ENCODE data around the gene YES1. TPM values are rescaled to one million over a fixed set of nuclear protein-coding genes. Genes with fewer than 3 reads are reported as not detected.

The YES1 gene
- total RNA-seq: 100 to 1,000 TPM in 2 of 6 donors, 10 to 100 TPM in 4; 24.1 to 118 (median 55.0) TPM

DNA sequence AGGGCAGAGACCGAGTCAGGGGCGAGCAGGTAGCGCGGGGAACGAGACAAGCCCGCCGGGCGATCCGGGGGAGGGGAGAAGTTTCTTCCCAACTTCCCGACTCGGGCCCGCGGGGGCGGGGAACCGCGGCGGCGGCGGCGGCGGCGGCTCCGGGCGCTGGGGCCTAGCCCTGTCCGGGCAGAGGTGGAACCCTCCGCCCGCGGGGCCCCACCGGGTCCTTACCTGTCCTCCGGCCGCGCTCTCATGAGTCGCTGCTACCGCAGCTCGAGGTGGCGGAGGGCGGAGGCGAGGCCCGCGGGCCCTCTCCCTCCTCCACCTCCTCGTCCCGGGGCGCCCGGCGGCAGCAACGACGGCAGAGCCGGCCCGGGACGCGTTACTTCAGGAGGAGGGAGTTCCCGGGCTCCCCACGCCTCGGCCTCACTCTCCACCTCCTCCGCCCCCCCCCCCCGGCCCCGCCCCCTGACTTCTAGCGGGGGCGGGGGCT is at the start of gene YES1:
TSS of gene YES1 (minus strand) at position 351 of the 484 bp plus-strand sequence. CDS start 55,415 bp downstream, outside the sequence.
- ATAC-seq (ENCODE audit: low FRiP score in 2 of 2) (peak; percentile 88 to 94), DNase-seq (peak; percentile 27 to 93)
- Histone ChIP-seq H3K9me3 (no peaks in the 10 kb centered on the region), H3K27me3 (no peaks in the 10 kb centered on the region), H3K27ac (peak within 1 kb of the TSS; percentile 93 to 96 (median 96)), H3K4me1 (peaks cover 8 to 44% (median 12%) of the 10 kb centered on the region in 4 donors), H3K4me3 (peak within 1 kb of the TSS; percentile 36 to 88 (median 78)), H3K36me3 (no peaks in the 10 kb centered on the region)
- WGBS, 2 donors: 0 to 2% methylated on average over 5 to 20 of the region's 59 CpGs
- TF ChIP-seq POLR2AphosphoS5 (IDR thresholded peaks at IDR 0.05): peak in 1 of 2 donors; percentile 79
- TF ChIP-seq EP300 (IDR thresholded peaks at IDR 0.05): no peak
- TF ChIP-seq POLR2A (IDR thresholded peaks at IDR 0.05): peak in 3 of 4 donors; percentile 65 to 74 (median 68)
- no peak for TF ChIP-seq CTCF (IDR thresholded peaks at IDR 0.05)

- Histone ChIP-seq H3K9me3 (no peaks in the 10 kb centered on the region), H3K27ac (no peak overlapping the region), H3K4me1 (no peaks in the 10 kb centered on the region), H3K27me3 (no peaks in the 10 kb centered on the region), H3K36me3 (no peaks in the 10 kb centered on the region), H3K4me3 (no peak overlapping the region)
- no peak for DNase-seq
- no peak for TF ChIP-seq POLR2AphosphoS5 (IDR thresholded peaks at IDR 0.05)
- TF ChIP-seq POLR2A (IDR thresholded peaks at IDR 0.05): no peak
- TF ChIP-seq CTCF (IDR thresholded peaks at IDR 0.05): no peak
- no peak for TF ChIP-seq EP300 (IDR thresholded peaks at IDR 0.05)
- 53 to 77% methylated on average over 2 of the region's 2 CpGs for WGBS, 2 donors
- peak in 1 of 2 donors; percentile 32 for ATAC-seq (ENCODE audit: low FRiP score in 2 of 2)
These were observed 45.9 kb upstream of the YES1 start for GRCh38 chr18:857986-858385.

DNA sequence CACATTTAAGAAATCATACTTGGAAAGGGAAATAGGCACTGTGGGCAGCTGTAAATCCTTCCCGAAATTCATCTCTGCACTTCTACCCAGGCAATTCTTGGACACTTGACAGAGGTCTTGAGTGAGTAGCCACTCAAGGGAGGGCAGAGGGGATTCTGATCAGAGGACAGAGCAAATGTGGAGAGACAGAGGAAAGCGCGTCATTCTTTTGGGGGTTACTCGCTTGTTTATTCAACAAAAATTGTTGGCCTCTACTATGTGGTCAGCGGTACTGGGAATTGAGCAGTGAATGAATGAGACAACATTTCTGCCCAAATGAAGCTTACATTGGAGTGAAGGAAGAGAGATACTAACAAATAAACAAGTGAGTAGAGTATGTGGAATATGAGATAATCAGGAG is 41.4 kb upstream of the YES1 start:
- ATAC-seq (ENCODE audit: low FRiP score in 2 of 2): no peak
- H3K27me3 ChIP-seq: no peaks in the 10 kb centered on the region
- DNase-seq: no peak
- TF ChIP-seq EP300 (IDR thresholded peaks at IDR 0.05): no peak
- TF ChIP-seq POLR2A (IDR thresholded peaks at IDR 0.05): no peak
- no peak for TF ChIP-seq POLR2AphosphoS5 (IDR thresholded peaks at IDR 0.05)
- no peak for TF ChIP-seq CTCF (IDR thresholded peaks at IDR 0.05)
- H3K36me3 ChIP-seq: no peaks in the 10 kb centered on the region
- no peaks in the 10 kb centered on the region for H3K9me3 ChIP-seq
- 92 to 94% methylated on average over 5 of the region's 5 CpGs for WGBS, 2 donors
- H3K4me3 ChIP-seq: no peak overlapping the region
- no peaks in the 10 kb centered on the region for H3K4me1 ChIP-seq
- no peak overlapping the region for H3K27ac ChIP-seq

GRCh38 chr18:850960-851359 is 38.9 kb upstream of the YES1 start:
- Histone ChIP-seq H3K27me3 (no peaks in the 10 kb centered on the region), H3K36me3 (no peaks in the 10 kb centered on the region), H3K4me3 (no peak overlapping the region), H3K9me3 (no peaks in the 10 kb centered on the region), H3K4me1 (no peaks in the 10 kb centered on the region), H3K27ac (no peak overlapping the region)
- ATAC-seq (ENCODE audit: low FRiP score in 2 of 2): no peak
- no peak for TF ChIP-seq POLR2AphosphoS5 (IDR thresholded peaks at IDR 0.05)
- TF ChIP-seq CTCF (IDR thresholded peaks at IDR 0.05): no peak
- TF ChIP-seq POLR2A (IDR thresholded peaks at IDR 0.05): no peak
- TF ChIP-seq EP300 (IDR thresholded peaks at IDR 0.05): no peak
- no peak for DNase-seq
- WGBS, 2 donors: 83 to 85% methylated on average over 4 of the region's 4 CpGs

DNA sequence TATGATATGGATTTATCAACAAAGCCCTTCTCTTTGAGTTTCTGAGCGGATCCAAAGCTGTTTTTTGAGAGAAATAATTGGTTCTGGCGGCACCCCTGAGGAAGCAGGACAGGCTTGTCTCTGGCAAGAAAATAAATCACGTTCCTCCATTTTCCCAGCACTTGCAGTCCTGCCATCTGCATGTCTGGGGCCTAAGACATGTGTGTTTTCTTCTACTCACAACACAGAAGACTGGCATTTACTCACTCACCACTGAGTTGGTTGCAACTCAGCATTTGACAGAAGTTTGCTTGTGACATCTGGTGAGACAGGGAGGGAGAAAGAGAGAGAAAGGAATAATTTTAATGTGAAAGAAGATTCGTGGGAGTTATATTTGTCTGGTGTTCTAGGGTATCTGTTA is 37.0 kb upstream of the YES1 start:
- WGBS, 2 donors: 83 to 84% methylated on average over 4 of the region's 4 CpGs
- no peak for ATAC-seq (ENCODE audit: low FRiP score in 2 of 2)
- DNase-seq: no peak
- H3K27me3 ChIP-seq: no peaks in the 10 kb centered on the region
- H3K9me3 ChIP-seq: no peaks in the 10 kb centered on the region
- H3K4me1 ChIP-seq: peaks cover 0 to 7% (median 0%) of the 10 kb centered on the region in 4 donors
- H3K36me3 ChIP-seq: no peaks in the 10 kb centered on the region
- no peak for TF ChIP-seq POLR2AphosphoS5 (IDR thresholded peaks at IDR 0.05)
- TF ChIP-seq EP300 (IDR thresholded peaks at IDR 0.05): no peak
- TF ChIP-seq CTCF (IDR thresholded peaks at IDR 0.05): no peak
- TF ChIP-seq POLR2A (IDR thresholded peaks at IDR 0.05): no peak
- H3K4me3 ChIP-seq: no peak overlapping the region
- no peak overlapping the region for H3K27ac ChIP-seq
